A673 (cell line): ENCODE data around the gene RNF10.
"Not testable (repeated sequence)": the region's sequence is repeated elsewhere in the genome, so short reads cannot be mapped to it uniquely, and the experiment has no call there.

Experiments used
- CTCF ChIP-seq: fragments of 300-800, 200-600 bp; sonication (generic); conservative IDR thresholded peaks from 2 replicates; pipeline ENCODE4 v1.5.1; 2017; ENCODE audit warnings: low read depth, mild to moderate bottlenecking, antibody characterized with exemption, low read length, moderate library complexity, mixed read lengths
- EZH2 ChIP-seq: fragments of 200-600 bp; sonication (generic); IDR thresholded peaks from 2 replicates; pipeline ENCODE4 v1.6.1; 2017; ENCODE audit warnings: borderline replicate concordance, low read depth, mild to moderate bottlenecking, mixed read lengths, antibody characterized with exemption, low read length; ENCODE audit not compliant: poor library complexity, severe bottlenecking

GRCh38 chr12:120617767-120618166 is 83.6 kb downstream of the RNF10 start:
- not testable (repeated sequence) for TF ChIP-seq CTCF, EZH2
